Natural killer cell (primary cell): ENCODE data around the gene NECTIN4. TPM values are rescaled to one million over a fixed set of nuclear protein-coding genes. Genes with fewer than 3 reads are reported as not detected.
"Not testable (repeated sequence)": the region's sequence is repeated elsewhere in the genome, so short reads cannot be mapped to it uniquely, and the experiment has no call there.

Experiments
- ATAC-seq, 3 donors: fragments of 150-1000 bp in 2 of 3; fragments of 200-7000 bp in 1 of 3; cut with Tn5 transposase; 1 replicate in 1 of 3; 2 replicates in 2 of 3; pipeline ENCODE4 v1.10.0; 2021; ENCODE audit warnings: mild to moderate bottlenecking in 2 of 3, moderate library complexity in 2 of 3
- DNase-seq, 2 donors: peaks; one replicate each; pipeline versions ENCODE4 v3.0.0 to v3.0.0-alpha.2; 2013 to 2021; ENCODE audit warnings: mixed read lengths in 1 of 2
- H3K27ac ChIP-seq: one replicate; pipeline ENCODE4 v1.5.1; 2013; ENCODE audit warnings: mild to moderate bottlenecking, low read length
- H3K27me3 ChIP-seq: one replicate; pipeline ENCODE4 v1.6.1; 2013; ENCODE audit warnings: low read length; ENCODE audit not compliant: control insufficient read depth, insufficient read depth
- H3K36me3 ChIP-seq: one replicate; pipeline ENCODE4 v1.6.1; 2013; ENCODE audit warnings: low read length; ENCODE audit not compliant: control insufficient read depth, insufficient read depth
- H3K4me1 ChIP-seq: one replicate; pipeline ENCODE4 v1.6.1; 2013; ENCODE audit warnings: low read length; ENCODE audit not compliant: control insufficient read depth, insufficient read depth
- H3K4me3 ChIP-seq: one replicate; pipeline ENCODE4 v1.5.1; 2013; ENCODE audit warnings: low read length
- H3K9me3 ChIP-seq: one replicate; pipeline ENCODE4 v1.6.1; 2013; ENCODE audit warnings: low read length; ENCODE audit not compliant: control insufficient read depth, insufficient read depth
- H3K27ac Mint-ChIP-seq, 2 donors: one replicate each; pipeline ENCODE4 v1.8.0; 2022; ENCODE audit warnings: mild to moderate bottlenecking in 2 of 2, mixed read lengths in 2 of 2, moderate library complexity in 1 of 2
- H3K27me3 Mint-ChIP-seq, 2 donors: one replicate each; pipeline ENCODE4 v1.8.0; 2022; ENCODE audit warnings: low read depth in 2 of 2, mixed read lengths in 2 of 2
- H3K36me3 Mint-ChIP-seq: one replicate; pipeline ENCODE4 v1.8.0; 2022; ENCODE audit warnings: mixed read lengths
- H3K4me1 Mint-ChIP-seq, 2 donors: one replicate each; pipeline ENCODE4 v1.8.0; 2022; ENCODE audit warnings: mixed read lengths in 2 of 2
- H3K4me3 Mint-ChIP-seq: one replicate; pipeline ENCODE4 v1.8.0; 2022; ENCODE audit warnings: mild to moderate bottlenecking, moderate library complexity, mixed read lengths
- H3K9me3 Mint-ChIP-seq, 2 donors: one replicate each; pipeline ENCODE4 v1.8.0; 2022; ENCODE audit warnings: mixed read lengths in 2 of 2
- WGBS: methylation state at CpG from one replicate; pipeline ENCODE4 v1.1.7; 2013; ENCODE audit warnings: missing lambda C conversion rate; ENCODE audit not compliant: insufficient coverage; 5-methylcytosine and 5-hydroxymethylcytosine counted together
- intact Hi-C: fragments of 100-400 bp; cut with micrococcal nuclease; formaldehyde crosslinking; loops from one replicate; pipeline ENCODE4 v1.14.2; 2022
- total RNA-seq, 4 donors: library from RNA; stranded (reverse); fragments of 120-200 nt in 1 of 4; gene quantifications; one replicate each; pipeline versions ENCODE4 v1.2.3 to v1.2.4, GENCODE V29; 2013 to 2022
- TF ChIP-seq, protein P1 (sequence below): fragments of 200-600 bp; IDR thresholded peaks from one replicate; pipeline ENCODE4 v1.8.0; 2022; ENCODE audit warnings: antibody characterized with exemption

NECTIN4 gene
- total RNA-seq, 3 donors from 2014 or later (not counting 1 experiment from before 2014, with no cell fraction given): 0.07 to 0.09 TPM; not detected in 1

DNA sequence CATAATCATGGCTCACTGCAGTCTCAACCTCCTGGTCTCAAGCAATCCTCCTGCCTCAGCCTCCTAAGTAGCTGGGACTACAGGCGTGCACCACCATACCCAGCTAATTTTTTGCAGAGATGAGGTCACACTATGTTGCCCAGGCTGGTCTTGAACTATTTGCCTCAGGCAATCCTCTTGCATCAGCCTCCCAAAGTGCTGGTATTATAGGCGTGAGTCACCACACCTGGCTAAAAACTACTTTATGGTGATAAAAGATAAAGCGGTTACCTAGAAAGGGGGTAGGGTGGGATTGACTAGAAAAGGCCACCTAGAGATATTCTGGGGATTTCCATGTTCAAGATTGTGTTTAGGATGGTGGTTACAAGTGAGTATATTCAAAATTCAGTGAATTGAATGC is 55.6 kb downstream of the NECTIN4 start:
- ATAC-seq (no peak), DNase-seq (no peak)
- intact Hi-C loops: no loop called here
- Histone ChIP-seq H3K27me3 (no peaks in the 10 kb centered on the region), H3K4me3 (no peak overlapping the region), H3K9me3 (no peaks in the 10 kb centered on the region), H3K4me1 (peaks cover 17% of the 10 kb centered on the region), H3K36me3 (no peaks in the 10 kb centered on the region), H3K27ac (no peak overlapping the region)
- no peaks in the 10 kb centered on the region for H3K9me3 Mint-ChIP-seq
- peaks cover 8 to 24% of the 10 kb centered on the region in 2 donors for H3K4me1 Mint-ChIP-seq
- no peak overlapping the region for H3K27ac Mint-ChIP-seq
- 87% methylated on average over 3 of the region's 3 CpGs for whole genome bisulfite sequencing
- H3K36me3 Mint-ChIP-seq: no peaks in the 10 kb centered on the region
- no peaks in the 10 kb centered on the region for H3K27me3 Mint-ChIP-seq
- TF ChIP-seq, protein P1, sequence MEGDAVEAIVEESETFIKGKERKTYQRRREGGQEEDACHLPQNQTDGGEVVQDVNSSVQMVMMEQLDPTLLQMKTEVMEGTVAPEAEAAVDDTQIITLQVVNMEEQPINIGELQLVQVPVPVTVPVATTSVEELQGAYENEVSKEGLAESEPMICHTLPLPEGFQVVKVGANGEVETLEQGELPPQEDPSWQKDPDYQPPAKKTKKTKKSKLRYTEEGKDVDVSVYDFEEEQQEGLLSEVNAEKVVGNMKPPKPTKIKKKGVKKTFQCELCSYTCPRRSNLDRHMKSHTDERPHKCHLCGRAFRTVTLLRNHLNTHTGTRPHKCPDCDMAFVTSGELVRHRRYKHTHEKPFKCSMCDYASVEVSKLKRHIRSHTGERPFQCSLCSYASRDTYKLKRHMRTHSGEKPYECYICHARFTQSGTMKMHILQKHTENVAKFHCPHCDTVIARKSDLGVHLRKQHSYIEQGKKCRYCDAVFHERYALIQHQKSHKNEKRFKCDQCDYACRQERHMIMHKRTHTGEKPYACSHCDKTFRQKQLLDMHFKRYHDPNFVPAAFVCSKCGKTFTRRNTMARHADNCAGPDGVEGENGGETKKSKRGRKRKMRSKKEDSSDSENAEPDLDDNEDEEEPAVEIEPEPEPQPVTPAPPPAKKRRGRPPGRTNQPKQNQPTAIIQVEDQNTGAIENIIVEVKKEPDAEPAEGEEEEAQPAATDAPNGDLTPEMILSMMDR: no peak
- H3K4me3 Mint-ChIP-seq: no peak overlapping the region

DNA sequence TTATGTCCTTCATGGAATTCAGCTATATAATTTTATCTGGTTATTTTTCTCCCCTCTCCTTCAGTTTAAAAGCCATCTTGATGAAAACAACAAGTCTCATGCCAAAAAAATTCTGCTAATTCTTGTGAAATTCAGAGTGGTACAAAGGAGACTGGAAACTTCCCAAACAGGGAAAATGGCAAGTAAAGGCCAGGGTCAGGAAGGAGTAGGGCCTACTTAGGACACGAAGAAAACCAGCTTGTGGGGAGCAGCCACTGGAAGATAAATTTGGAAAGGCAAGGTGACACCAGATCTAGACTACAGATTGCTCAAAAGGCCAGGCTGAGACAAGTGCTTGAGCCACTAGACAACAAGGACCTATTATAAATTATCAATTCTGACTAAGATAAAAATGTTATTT is 56.9 kb downstream of the NECTIN4 start:
- H3K4me3 ChIP-seq: no peak overlapping the region
- Mint-ChIP-seq H3K4me3 (no peak overlapping the region), H3K27me3 (no peaks in the 10 kb centered on the region), H3K27ac (no peak overlapping the region), H3K4me1 (peaks cover 1 to 15% of the 10 kb centered on the region in 2 donors), H3K9me3 (no peaks in the 10 kb centered on the region), H3K36me3 (no peaks in the 10 kb centered on the region)
- TF ChIP-seq, protein P1: no peak
- H3K27ac ChIP-seq: no peak overlapping the region
- no peaks in the 10 kb centered on the region for H3K36me3 ChIP-seq
- ATAC-seq: no peak
- H3K27me3 ChIP-seq: no peaks in the 10 kb centered on the region
- intact Hi-C loops: no loop called here
- DNase-seq: no peak
- 91% methylated on average over 1 of the region's 1 CpG for WGBS
- H3K9me3 ChIP-seq: no peaks in the 10 kb centered on the region
- peaks cover 4% of the 10 kb centered on the region for H3K4me1 ChIP-seq

- H3K9me3 Mint-ChIP-seq: no peaks in the 10 kb centered on the region
- H3K4me3 ChIP-seq: no peak overlapping the region
- peaks cover 0 to 12% of the 10 kb centered on the region in 2 donors for H3K4me1 Mint-ChIP-seq
- no peak for ATAC-seq
- no peaks in the 10 kb centered on the region for H3K27me3 ChIP-seq
- H3K4me1 ChIP-seq: peaks cover 4% of the 10 kb centered on the region
- no peaks in the 10 kb centered on the region for H3K9me3 ChIP-seq
- no peaks in the 10 kb centered on the region for H3K36me3 ChIP-seq
- no peaks in the 10 kb centered on the region for H3K36me3 Mint-ChIP-seq
- no peak overlapping the region for H3K27ac ChIP-seq
- DNase-seq: no peak
- 57% methylated on average over 2 of the region's 2 CpGs for WGBS
- no peak overlapping the region for H3K27ac Mint-ChIP-seq
- intact Hi-C loops: no loop called here
- no peak overlapping the region for H3K4me3 Mint-ChIP-seq
- TF ChIP-seq, protein P1: no peak
- no peaks in the 10 kb centered on the region for H3K27me3 Mint-ChIP-seq
Observed at GRCh38 chr1:161031874-161032273, 57.5 kb downstream of the NECTIN4 start.

DNA sequence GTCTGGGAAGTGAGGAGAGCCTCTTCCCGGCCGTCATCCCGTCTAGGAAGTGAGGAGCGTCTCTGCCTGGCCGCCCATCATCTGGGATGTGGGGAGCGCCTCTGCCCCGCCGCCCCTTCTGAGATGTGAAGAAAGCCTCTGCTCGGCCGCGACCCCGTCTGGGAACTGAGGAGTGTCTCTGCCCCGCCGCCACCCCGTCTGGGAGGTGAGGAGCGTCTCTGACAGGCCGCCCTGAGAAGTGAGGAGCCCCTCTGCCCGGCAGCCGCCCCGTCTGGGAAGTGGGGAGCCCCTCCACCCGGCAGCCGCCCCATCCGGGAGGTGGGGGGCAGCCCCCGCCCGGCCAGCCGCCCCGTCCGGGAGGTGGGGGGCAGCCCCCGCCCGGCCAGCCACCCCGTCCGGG is 59.9 kb downstream of the NECTIN4 start:
- H3K4me3 ChIP-seq, H3K27ac Mint-ChIP-seq, H3K4me3 Mint-ChIP-seq, DNase-seq, H3K27ac ChIP-seq, H3K36me3 Mint-ChIP-seq, H3K9me3 Mint-ChIP-seq, H3K36me3 ChIP-seq, H3K27me3 ChIP-seq, H3K4me1 ChIP-seq, ATAC-seq, H3K9me3 ChIP-seq, H3K27me3 Mint-ChIP-seq, H3K4me1 Mint-ChIP-seq, intact Hi-C loops: not testable (repeated sequence)
- WGBS: 96% methylated on average over 32 of the region's 32 CpGs

DNA sequence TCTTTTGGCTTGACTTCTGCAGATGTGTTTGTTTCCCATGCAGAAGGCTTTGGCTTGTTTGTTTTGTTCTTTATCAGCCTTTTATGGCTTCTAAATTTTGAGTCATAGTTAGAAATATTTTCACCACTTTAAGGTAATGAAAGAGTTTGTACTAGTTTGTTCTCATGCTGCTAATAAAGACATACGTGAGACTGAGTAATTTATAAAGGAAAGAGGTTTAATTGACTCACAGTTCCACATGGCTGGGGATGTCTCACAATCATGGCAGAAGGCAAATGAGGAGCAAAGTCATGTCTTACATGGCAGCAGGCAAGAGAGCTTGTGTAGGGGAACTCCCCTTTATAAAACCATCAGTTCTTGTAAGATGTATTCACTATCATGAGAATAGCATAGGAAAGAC is 62.4 kb downstream of the NECTIN4 start:
- not testable (repeated sequence) for H3K4me1 Mint-ChIP-seq

GRCh38 chr1:161022432-161022831 is 66.9 kb downstream of the NECTIN4 start:
- H3K4me3 Mint-ChIP-seq: peak overlapping the region; percentile 95
- H3K4me1 Mint-ChIP-seq: peaks cover 28 to 34% of the 10 kb centered on the region in 2 donors
- DNase-seq, H3K4me3 ChIP-seq, H3K9me3 Mint-ChIP-seq, H3K9me3 ChIP-seq, H3K27me3 Mint-ChIP-seq, H3K36me3 ChIP-seq, intact Hi-C loops, H3K36me3 Mint-ChIP-seq, H3K27ac ChIP-seq, H3K27me3 ChIP-seq, ATAC-seq: not testable (repeated sequence)
- H3K27ac Mint-ChIP-seq: peak overlapping the region in 1 of 2 donors; percentile 90
- H3K4me1 ChIP-seq: peaks cover 23% of the 10 kb centered on the region
- 95% methylated on average over 12 of the region's 12 CpGs for WGBS

More for the DNA sequence above, 62.4 kb downstream of the NECTIN4 start:
- H3K27ac Mint-ChIP-seq, H3K9me3 ChIP-seq, H3K9me3 Mint-ChIP-seq, H3K4me1 ChIP-seq, H3K36me3 Mint-ChIP-seq, DNase-seq, H3K36me3 ChIP-seq, ATAC-seq, H3K27me3 Mint-ChIP-seq, H3K4me3 Mint-ChIP-seq, intact Hi-C loops, H3K27me3 ChIP-seq, H3K27ac ChIP-seq, H3K4me3 ChIP-seq: not testable (repeated sequence)
- WGBS: 75% methylated on average over 1 of the region's 1 CpG
